ENCODE data around the gene UBA5.

The UBA5 gene

DNA sequence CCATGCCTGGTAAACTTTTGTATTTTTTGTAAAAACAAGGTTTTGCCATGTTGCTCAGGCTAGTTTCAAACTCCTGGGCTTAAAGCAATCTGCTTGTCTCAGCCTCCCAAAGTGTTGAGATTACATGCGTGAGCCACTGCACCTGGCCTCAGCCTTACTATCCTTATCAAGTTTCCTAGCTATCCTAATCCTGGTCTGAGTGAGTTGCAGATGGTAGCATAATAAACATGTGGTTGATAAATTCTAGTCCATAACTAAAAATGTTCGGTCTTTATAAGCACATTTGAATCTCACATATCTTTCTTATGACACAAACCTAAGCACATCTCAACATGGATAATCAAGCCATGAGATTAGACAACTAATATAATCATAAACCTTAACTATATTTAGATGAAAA lies 43.6 kb downstream of the UBA5 start:
- H3K4me3 ChIP-seq (ENCODE audit: low read length in 2 of 2): no peak overlapping the region
- no peaks in the 10 kb centered on the region for H3K27me3 ChIP-seq (ENCODE audit: control insufficient read depth in 2 of 2, insufficient read depth in 2 of 2, low read length in 2 of 2)
- H3K9me3 ChIP-seq (ENCODE audit: control insufficient read depth in 2 of 2, low read length in 2 of 2): no peaks in the 10 kb centered on the region
- no peak overlapping the region for H3K9ac ChIP-seq (ENCODE audit: low read depth in 1 of 2, low read length in 2 of 2)
- no peak overlapping the region for H3K27ac ChIP-seq (ENCODE audit: low read depth in 2 of 2, low read length in 2 of 2)
- H3K36me3 ChIP-seq (ENCODE audit: control insufficient read depth in 2 of 2, insufficient read depth in 2 of 2, low read length in 2 of 2): peaks cover 43 to 49% of the 10 kb centered on the region in 2 donors
- no peaks in the 10 kb centered on the region for H3K4me1 ChIP-seq (ENCODE audit: control insufficient read depth in 2 of 2, insufficient read depth in 2 of 2, low read length in 2 of 2)

DNA sequence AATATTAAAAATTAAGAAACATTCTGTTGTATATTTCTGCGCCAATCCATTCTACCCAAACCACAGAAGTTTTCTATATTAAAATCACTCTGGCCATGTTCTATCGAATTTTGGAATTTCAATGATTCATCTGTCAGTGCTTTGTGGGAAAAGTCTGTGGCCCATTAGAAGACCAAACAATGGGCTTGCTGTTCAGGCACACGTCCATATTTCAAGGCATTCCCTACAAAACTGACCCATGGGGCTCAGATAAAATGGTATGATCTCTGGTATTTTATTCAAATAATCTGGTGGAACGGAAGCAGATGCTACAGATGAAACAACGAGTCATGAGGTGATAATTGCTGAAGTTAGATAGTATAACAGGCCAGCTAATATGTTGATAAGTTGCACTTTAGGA lies 49.6 kb downstream of the UBA5 start:
- H3K36me3 ChIP-seq (ENCODE audit: control insufficient read depth in 2 of 2, insufficient read depth in 2 of 2, low read length in 2 of 2): peaks cover 24 to 32% of the 10 kb centered on the region in 2 donors
- H3K9ac ChIP-seq (ENCODE audit: low read depth in 1 of 2, low read length in 2 of 2): no peak overlapping the region
- no peak overlapping the region for H3K4me3 ChIP-seq (ENCODE audit: low read length in 2 of 2)
- H3K27ac ChIP-seq (ENCODE audit: low read depth in 2 of 2, low read length in 2 of 2): no peak overlapping the region
- no peaks in the 10 kb centered on the region for H3K4me1 ChIP-seq (ENCODE audit: control insufficient read depth in 2 of 2, insufficient read depth in 2 of 2, low read length in 2 of 2)
- H3K27me3 ChIP-seq (ENCODE audit: control insufficient read depth in 2 of 2, insufficient read depth in 2 of 2, low read length in 2 of 2): no peaks in the 10 kb centered on the region
- H3K9me3 ChIP-seq (ENCODE audit: control insufficient read depth in 2 of 2, low read length in 2 of 2): no peaks in the 10 kb centered on the region

GRCh38 chr3:132710311-132710710 lies 50.2 kb downstream of the UBA5 start:
- no peak overlapping the region for H3K27ac ChIP-seq (ENCODE audit: low read depth in 2 of 2, low read length in 2 of 2)
- H3K9ac ChIP-seq (ENCODE audit: low read depth in 1 of 2, low read length in 2 of 2): no peak overlapping the region
- peaks cover 24 to 34% of the 10 kb centered on the region in 2 donors for H3K36me3 ChIP-seq (ENCODE audit: control insufficient read depth in 2 of 2, insufficient read depth in 2 of 2, low read length in 2 of 2)
- H3K4me3 ChIP-seq (ENCODE audit: low read length in 2 of 2): no peak overlapping the region
- no peaks in the 10 kb centered on the region for H3K4me1 ChIP-seq (ENCODE audit: control insufficient read depth in 2 of 2, insufficient read depth in 2 of 2, low read length in 2 of 2)
- no peaks in the 10 kb centered on the region for H3K9me3 ChIP-seq (ENCODE audit: control insufficient read depth in 2 of 2, low read length in 2 of 2)
- no peaks in the 10 kb centered on the region for H3K27me3 ChIP-seq (ENCODE audit: control insufficient read depth in 2 of 2, insufficient read depth in 2 of 2, low read length in 2 of 2)

DNA sequence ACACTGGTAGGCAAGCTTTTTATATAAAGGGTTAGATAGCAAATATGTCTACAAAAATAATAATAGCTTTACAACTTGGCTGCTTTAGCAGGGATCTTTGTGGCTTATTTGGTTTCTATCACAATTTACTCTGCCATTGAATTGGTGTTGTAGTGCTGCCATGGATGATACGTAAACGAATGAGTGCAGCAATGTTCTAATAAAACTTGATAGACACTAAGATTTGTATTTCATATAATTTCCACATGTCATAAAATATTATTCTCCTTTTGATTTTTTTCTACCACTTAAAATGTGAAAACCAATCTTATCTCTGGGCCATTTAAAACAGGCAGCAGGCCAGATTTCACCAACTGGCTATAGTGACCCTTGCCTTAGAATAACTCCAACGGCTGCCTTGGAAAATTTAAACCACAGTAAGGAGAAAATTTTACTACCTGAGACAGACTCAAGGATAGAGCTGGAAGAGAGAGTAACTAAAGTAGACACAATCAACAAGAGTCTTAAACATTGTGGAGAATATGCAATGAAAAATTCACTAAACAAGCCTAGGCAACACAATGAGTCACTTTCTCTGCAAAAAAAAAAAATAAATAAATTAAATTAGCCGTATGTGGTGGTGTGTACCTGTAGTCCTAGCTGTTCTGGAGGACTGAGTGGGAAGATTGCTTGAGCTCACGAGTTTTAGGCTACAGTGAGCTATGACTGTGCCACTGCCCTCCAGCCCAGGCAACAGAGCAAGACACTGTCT lies 54.0 kb downstream of the UBA5 start:
- Histone ChIP-seq H3K9me3 (ENCODE audit: control insufficient read depth in 2 of 2, low read length in 2 of 2) (no peaks in the 10 kb centered on the region), H3K36me3 (ENCODE audit: control insufficient read depth in 2 of 2, insufficient read depth in 2 of 2, low read length in 2 of 2) (peaks cover 25 to 34% of the 10 kb centered on the region in 2 donors), H3K4me3 (ENCODE audit: low read length in 2 of 2) (no peak overlapping the region), H3K9ac (ENCODE audit: low read depth in 1 of 2, low read length in 2 of 2) (no peak overlapping the region), H3K27me3 (ENCODE audit: control insufficient read depth in 2 of 2, insufficient read depth in 2 of 2, low read length in 2 of 2) (no peaks in the 10 kb centered on the region), H3K27ac (ENCODE audit: low read depth in 2 of 2, low read length in 2 of 2) (peak overlapping the region; percentile 37 to 57), H3K4me1 (ENCODE audit: control insufficient read depth in 2 of 2, insufficient read depth in 2 of 2, low read length in 2 of 2) (no peaks in the 10 kb centered on the region)

DNA sequence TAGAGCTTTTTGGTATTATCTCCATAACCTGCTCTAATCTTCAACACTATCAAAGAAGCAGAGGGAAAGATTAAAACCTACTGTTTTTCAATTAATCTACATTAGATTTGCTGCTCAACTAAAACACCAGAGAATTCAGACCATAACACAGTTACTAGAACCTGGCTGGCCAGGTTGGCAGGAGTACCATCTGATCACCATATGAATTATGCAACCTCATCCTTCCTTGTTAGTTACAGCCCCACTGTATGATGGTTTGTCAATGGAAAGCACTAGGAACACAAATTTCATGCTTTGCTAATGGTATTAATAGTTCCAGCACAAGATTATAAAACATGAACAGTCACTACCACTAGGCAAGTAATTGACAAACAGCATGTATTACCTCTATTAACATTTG lies 56.2 kb downstream of the UBA5 start:
- H3K27ac ChIP-seq (ENCODE audit: low read depth in 2 of 2, low read length in 2 of 2): no peak overlapping the region
- peaks cover 14 to 17% of the 10 kb centered on the region in 2 donors for H3K36me3 ChIP-seq (ENCODE audit: control insufficient read depth in 2 of 2, insufficient read depth in 2 of 2, low read length in 2 of 2)
- no peaks in the 10 kb centered on the region for H3K9me3 ChIP-seq (ENCODE audit: control insufficient read depth in 2 of 2, low read length in 2 of 2)
- H3K4me1 ChIP-seq (ENCODE audit: control insufficient read depth in 2 of 2, insufficient read depth in 2 of 2, low read length in 2 of 2): peaks cover 8 to 10% of the 10 kb centered on the region in 2 donors
- no peak overlapping the region for H3K9ac ChIP-seq (ENCODE audit: low read depth in 1 of 2, low read length in 2 of 2)
- H3K27me3 ChIP-seq (ENCODE audit: control insufficient read depth in 2 of 2, insufficient read depth in 2 of 2, low read length in 2 of 2): no peaks in the 10 kb centered on the region
- H3K4me3 ChIP-seq (ENCODE audit: low read length in 2 of 2): no peak overlapping the region

DNA sequence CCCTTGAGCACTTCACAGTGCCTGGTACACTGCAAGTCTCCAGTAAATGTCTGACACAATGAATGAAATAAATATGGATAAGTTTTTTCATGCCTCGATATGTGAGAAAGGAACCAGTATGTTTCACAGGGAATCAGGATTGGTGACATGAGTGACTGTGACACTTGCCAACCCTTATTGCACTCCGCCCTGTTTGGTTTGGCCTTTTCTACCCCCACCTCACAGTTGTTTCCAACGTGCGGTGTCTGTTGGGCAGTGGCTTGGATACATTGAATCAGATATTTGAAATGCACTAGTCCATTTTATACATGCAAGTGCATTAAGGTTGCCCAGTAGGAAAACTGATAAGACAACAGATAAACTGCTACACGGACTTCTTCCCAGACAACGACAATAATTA lies 60.1 kb downstream of the UBA5 start:
- peaks cover 11 to 13% of the 10 kb centered on the region in 2 donors for H3K36me3 ChIP-seq (ENCODE audit: control insufficient read depth in 2 of 2, insufficient read depth in 2 of 2, low read length in 2 of 2)
- H3K27me3 ChIP-seq (ENCODE audit: control insufficient read depth in 2 of 2, insufficient read depth in 2 of 2, low read length in 2 of 2): no peaks in the 10 kb centered on the region
- peaks cover 9 to 15% of the 10 kb centered on the region in 2 donors for H3K4me1 ChIP-seq (ENCODE audit: control insufficient read depth in 2 of 2, insufficient read depth in 2 of 2, low read length in 2 of 2)
- peak overlapping the region; percentile 8 to 43 for H3K4me3 ChIP-seq (ENCODE audit: low read length in 2 of 2)
- H3K9ac ChIP-seq (ENCODE audit: low read depth in 1 of 2, low read length in 2 of 2): peak overlapping the region in 1 of 2 donors; percentile 13
- H3K9me3 ChIP-seq (ENCODE audit: control insufficient read depth in 2 of 2, low read length in 2 of 2): no peaks in the 10 kb centered on the region
- no peak overlapping the region for H3K27ac ChIP-seq (ENCODE audit: low read depth in 2 of 2, low read length in 2 of 2)

DNA sequence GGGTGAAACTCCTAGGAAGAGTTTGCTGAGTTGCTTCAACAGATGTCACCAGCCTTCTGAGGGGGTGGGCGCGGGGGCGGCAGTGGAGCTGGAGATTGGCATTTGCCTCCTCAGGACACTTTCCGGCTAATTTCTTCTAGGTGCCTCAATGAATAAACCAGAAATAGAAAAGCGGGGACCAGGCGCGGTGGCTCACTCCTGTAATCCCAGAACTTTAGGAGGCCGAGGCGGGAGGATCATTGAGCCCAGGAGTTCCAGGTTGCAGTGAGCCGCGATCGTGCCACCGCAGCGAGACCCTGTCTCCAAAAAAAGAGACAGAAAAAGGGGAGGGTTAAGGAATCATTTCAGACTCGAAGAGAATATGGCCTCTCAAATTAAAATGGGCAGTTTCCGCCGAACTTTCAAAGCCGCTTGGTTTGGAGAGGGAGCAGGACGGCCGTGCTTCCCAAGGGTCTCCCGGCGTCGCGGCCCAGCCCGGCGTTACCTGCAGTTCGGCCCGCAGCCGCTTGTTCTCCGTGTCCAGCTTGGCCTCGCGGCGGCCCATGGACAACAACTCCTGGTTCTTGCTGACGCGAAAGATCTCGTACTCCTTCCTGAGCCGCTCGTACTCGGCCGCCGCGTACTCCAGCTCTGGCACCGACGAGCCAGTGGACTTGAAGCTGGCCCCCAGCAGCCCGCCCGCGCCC lies 61.5 kb downstream of the UBA5 start:
- no peaks in the 10 kb centered on the region for H3K9me3 ChIP-seq (ENCODE audit: control insufficient read depth in 2 of 2, low read length in 2 of 2)
- H3K36me3 ChIP-seq (ENCODE audit: control insufficient read depth in 2 of 2, insufficient read depth in 2 of 2, low read length in 2 of 2): peaks cover 5 to 6% of the 10 kb centered on the region in 2 donors
- H3K4me1 ChIP-seq (ENCODE audit: control insufficient read depth in 2 of 2, insufficient read depth in 2 of 2, low read length in 2 of 2): peaks cover 13 to 15% of the 10 kb centered on the region in 2 donors
- no peaks in the 10 kb centered on the region for H3K27me3 ChIP-seq (ENCODE audit: control insufficient read depth in 2 of 2, insufficient read depth in 2 of 2, low read length in 2 of 2)
- peak overlapping the region; percentile 64 to 84 for H3K4me3 ChIP-seq (ENCODE audit: low read length in 2 of 2)
- H3K27ac ChIP-seq (ENCODE audit: low read depth in 2 of 2, low read length in 2 of 2): peak overlapping the region; percentile 95
- H3K9ac ChIP-seq (ENCODE audit: low read depth in 1 of 2, low read length in 2 of 2): peak overlapping the region; percentile 83 to 93

GRCh38 chr3:132722165-132723023 lies 62.3 kb downstream of the UBA5 start, which contains the start of gene NPHP3:
NPHP3 (minus strand) TSS chr3:132722409; CDS start chr3:132722355, 54 bp downstream.
- Histone ChIP-seq H3K9ac (ENCODE audit: low read depth in 1 of 2, low read length in 2 of 2) (peak within 1 kb of the TSS; percentile 83 to 93), H3K36me3 (ENCODE audit: control insufficient read depth in 2 of 2, insufficient read depth in 2 of 2, low read length in 2 of 2) (peaks cover 3 to 5% of the 10 kb centered on the region in 2 donors), H3K9me3 (ENCODE audit: control insufficient read depth in 2 of 2, low read length in 2 of 2) (no peaks in the 10 kb centered on the region), H3K4me3 (ENCODE audit: low read length in 2 of 2) (peak within 1 kb of the TSS; percentile 84), H3K4me1 (ENCODE audit: control insufficient read depth in 2 of 2, insufficient read depth in 2 of 2, low read length in 2 of 2) (peaks cover 13 to 15% of the 10 kb centered on the region in 2 donors), H3K27ac (ENCODE audit: low read depth in 2 of 2, low read length in 2 of 2) (peak within 1 kb of the TSS; percentile 95), H3K27me3 (ENCODE audit: control insufficient read depth in 2 of 2, insufficient read depth in 2 of 2, low read length in 2 of 2) (no peaks in the 10 kb centered on the region)

- Histone ChIP-seq H3K27ac (ENCODE audit: low read depth in 2 of 2, low read length in 2 of 2) (peak overlapping the region; percentile 86 to 88), H3K27me3 (ENCODE audit: control insufficient read depth in 2 of 2, insufficient read depth in 2 of 2, low read length in 2 of 2) (no peaks in the 10 kb centered on the region), H3K4me1 (ENCODE audit: control insufficient read depth in 2 of 2, insufficient read depth in 2 of 2, low read length in 2 of 2) (peaks cover 13 to 15% of the 10 kb centered on the region in 2 donors), H3K9me3 (ENCODE audit: control insufficient read depth in 2 of 2, low read length in 2 of 2) (no peaks in the 10 kb centered on the region), H3K9ac (ENCODE audit: low read depth in 1 of 2, low read length in 2 of 2) (peak overlapping the region; percentile 60 to 78), H3K4me3 (ENCODE audit: low read length in 2 of 2) (peak overlapping the region; percentile 74 to 84), H3K36me3 (ENCODE audit: control insufficient read depth in 2 of 2, insufficient read depth in 2 of 2, low read length in 2 of 2) (peaks cover 1 to 5% of the 10 kb centered on the region in 2 donors)
These were observed 63.2 kb downstream of the UBA5 start for GRCh38 chr3:132723024-132723950.
